CD8-positive, alpha-beta memory T cell (primary cell): ENCODE results near the gene MRPS35. TPM values are rescaled to one million over a fixed set of nuclear protein-coding genes. Genes with fewer than 3 reads are reported as not detected.

ENCODE experiments used
- CTCF ChIA-PET: fragments of 350-600 bp; sonication (Branson Sonifier 250); formaldehyde crosslinking; loops from one replicate; lab custom pipeline; 2021; ENCODE audit warnings: antibody characterized with exemption; lab: Charles Lee
- POLR2A ChIA-PET: fragments of 350-600 bp; sonication (Branson Sonifier 250); formaldehyde crosslinking; loops from one replicate; lab custom pipeline; 2021; ENCODE audit warnings: antibody characterized with exemption; lab: Charles Lee
- DNase-seq, 5 donors: peaks; one replicate each; pipeline versions ENCODE4 v3.0.0 to v3.0.0-alpha.2; 2020 to 2022; ENCODE audit warnings: mixed read lengths in 1 of 5
- H3K27ac ChIP-seq: one replicate; pipeline ENCODE4 v1.7.0; 2013; ENCODE audit warnings: low read depth, mild to moderate bottlenecking, low read length, moderate library complexity
- H3K27me3 ChIP-seq: 2 replicates; pipeline ENCODE4 v1.7.0; 2013; ENCODE audit warnings: low read length, mild to moderate bottlenecking; ENCODE audit not compliant: insufficient read depth, poor library complexity, severe bottlenecking
- H3K36me3 ChIP-seq: 2 replicates; pipeline ENCODE4 v1.7.0; 2013; ENCODE audit warnings: mild to moderate bottlenecking, low read length, moderate library complexity; ENCODE audit not compliant: insufficient read depth
- H3K4me1 ChIP-seq: 2 replicates; pipeline ENCODE4 v1.7.0; 2013; ENCODE audit warnings: mild to moderate bottlenecking, low read length, moderate library complexity; ENCODE audit not compliant: insufficient read depth
- H3K4me3 ChIP-seq: 2 replicates; pipeline ENCODE4 v1.7.0; 2013; ENCODE audit warnings: mild to moderate bottlenecking, low read length
- H3K9me3 ChIP-seq: 2 replicates; pipeline ENCODE4 v1.7.0; 2013; ENCODE audit warnings: mild to moderate bottlenecking, low read length
- H3K27ac Mint-ChIP-seq, 8 donors: one replicate each; pipeline ENCODE4 v1.8.0; 2020 to 2021; ENCODE audit warnings: mixed read lengths in 8 of 8, mild to moderate bottlenecking in 6 of 8, inconsistent platforms in 3 of 8, moderate library complexity in 3 of 8
- H3K27me3 Mint-ChIP-seq, 2 donors: one replicate each; pipeline ENCODE4 v1.8.0; 2020 to 2021; ENCODE audit warnings: mixed read lengths in 2 of 2, mild to moderate bottlenecking in 1 of 2, moderate library complexity in 1 of 2
- H3K36me3 Mint-ChIP-seq, 3 donors: one replicate each; pipeline ENCODE4 v1.8.0; 2020 to 2021; ENCODE audit warnings: mixed read lengths in 3 of 3, inconsistent platforms in 1 of 3, mild to moderate bottlenecking in 1 of 3
- H3K4me1 Mint-ChIP-seq, 3 donors: one replicate each; pipeline ENCODE4 v1.8.0; 2020 to 2021; ENCODE audit warnings: mixed read lengths in 3 of 3, inconsistent platforms in 1 of 3, mild to moderate bottlenecking in 1 of 3
- H3K4me3 Mint-ChIP-seq, 7 donors: one replicate each; pipeline ENCODE4 v1.8.0; 2020 to 2021; ENCODE audit warnings: mixed read lengths in 7 of 7, mild to moderate bottlenecking in 6 of 7, moderate library complexity in 4 of 7, inconsistent platforms in 2 of 7
- H3K9me3 Mint-ChIP-seq, 5 donors: one replicate each; pipeline ENCODE4 v1.8.0; 2020 to 2022; ENCODE audit warnings: mixed read lengths in 5 of 5, mild to moderate bottlenecking in 3 of 5, moderate library complexity in 2 of 5, inconsistent platforms in 1 of 5
- polyA plus RNA-seq: library from polyadenylated mRNA; unstranded; fragments of 300-500 nt; fragmentation: Illumina TruSeq; gene quantifications from one replicate; pipeline ENCODE4 v1.2.3, GENCODE V29; 2021
- total RNA-seq, 2 experiments: library from RNA; stranded (reverse); gene quantifications; one replicate each; pipeline ENCODE4 v1.2.3, GENCODE V29; 2021

MRPS35 gene
- total and polyA plus RNA-seq, 3 experiments from 2014 or later = 54.9 to 63.4 (median 59.1) TPM

GRCh38 chr12:27680619-27681018 is 30.0 kb upstream of the MRPS35 start:
- Mint-ChIP-seq H3K27ac (peak overlapping the region in 1 of 8 donors; percentile 50), H3K36me3 (no peaks in the 10 kb centered on the region), H3K9me3 (no peaks in the 10 kb centered on the region), H3K27me3 (peaks cover 0 to 2% of the 10 kb centered on the region in 2 donors), H3K4me3 (no peak overlapping the region), H3K4me1 (no peaks in the 10 kb centered on the region)
- ChIA-PET CTCF (no interaction called here), POLR2A (no interaction called here)
- Histone ChIP-seq H3K36me3 (no peaks in the 10 kb centered on the region), H3K4me3 (no peak overlapping the region), H3K27ac (no peak overlapping the region), H3K27me3 (no peaks in the 10 kb centered on the region), H3K4me1 (no peaks in the 10 kb centered on the region), H3K9me3 (no peaks in the 10 kb centered on the region)
- no peak for DNase-seq

GRCh38 chr12:27682534-27682933 is 28.1 kb upstream of the MRPS35 start:
- no peak for DNase-seq
- H3K9me3 Mint-ChIP-seq = no peaks in the 10 kb centered on the region
- H3K4me3 ChIP-seq = no peak overlapping the region
- H3K27me3 ChIP-seq = no peaks in the 10 kb centered on the region
- no peaks in the 10 kb centered on the region for H3K27me3 Mint-ChIP-seq
- no peaks in the 10 kb centered on the region for H3K9me3 ChIP-seq
- no peak overlapping the region for H3K27ac Mint-ChIP-seq
- no peaks in the 10 kb centered on the region for H3K4me1 Mint-ChIP-seq
- H3K4me1 ChIP-seq = no peaks in the 10 kb centered on the region
- H3K36me3 Mint-ChIP-seq = peaks cover 0 to 1% (median 1%) of the 10 kb centered on the region in 3 donors
- POLR2A ChIA-PET = no interaction called here
- CTCF ChIA-PET = no interaction called here
- H3K4me3 Mint-ChIP-seq = no peak overlapping the region
- no peaks in the 10 kb centered on the region for H3K36me3 ChIP-seq
- no peak overlapping the region for H3K27ac ChIP-seq

DNA sequence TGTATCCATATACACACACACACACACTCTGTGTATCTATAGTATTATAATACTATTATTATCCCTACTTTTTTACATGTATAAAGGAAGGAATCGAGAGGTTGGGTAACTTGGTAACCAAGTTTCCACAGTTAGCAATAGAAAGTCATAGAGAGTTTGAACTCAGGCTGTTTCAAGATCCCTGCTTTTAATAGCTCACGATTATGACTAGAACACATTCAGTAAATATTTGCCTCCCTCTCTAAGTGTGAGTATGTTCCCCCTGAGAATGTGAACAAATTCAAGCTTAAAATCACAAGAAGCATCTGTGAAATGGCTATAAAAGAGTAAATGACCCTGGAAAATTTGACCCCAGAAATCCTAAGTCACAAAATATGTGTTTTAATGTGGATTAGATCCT is 25.4 kb upstream of the MRPS35 start:
- no peaks in the 10 kb centered on the region for H3K4me1 Mint-ChIP-seq
- POLR2A ChIA-PET = no interaction called here

GRCh38 chr12:27686147-27686546 is 24.5 kb upstream of the MRPS35 start:
- H3K27me3 ChIP-seq = no peaks in the 10 kb centered on the region
- no peaks in the 10 kb centered on the region for H3K36me3 ChIP-seq
- DNase-seq = no peak
- H3K36me3 Mint-ChIP-seq = peaks cover 0 to 3% (median 1%) of the 10 kb centered on the region in 3 donors
- CTCF ChIA-PET = no interaction called here
- H3K4me3 Mint-ChIP-seq = no peak overlapping the region
- POLR2A ChIA-PET = no interaction called here
- no peaks in the 10 kb centered on the region for H3K9me3 Mint-ChIP-seq
- no peaks in the 10 kb centered on the region for H3K9me3 ChIP-seq
- no peaks in the 10 kb centered on the region for H3K4me1 Mint-ChIP-seq
- H3K4me3 ChIP-seq = no peak overlapping the region
- H3K27ac ChIP-seq = no peak overlapping the region
- H3K27me3 Mint-ChIP-seq = peaks cover 0 to 2% of the 10 kb centered on the region in 2 donors
- H3K4me1 ChIP-seq = no peaks in the 10 kb centered on the region
- no peak overlapping the region for H3K27ac Mint-ChIP-seq

More for the DNA sequence above, 25.4 kb upstream of the MRPS35 start:
- Histone ChIP-seq H3K9me3 (no peaks in the 10 kb centered on the region), H3K27ac (no peak overlapping the region), H3K4me3 (no peak overlapping the region), H3K36me3 (no peaks in the 10 kb centered on the region), H3K27me3 (no peaks in the 10 kb centered on the region), H3K4me1 (no peaks in the 10 kb centered on the region)
- CTCF ChIA-PET = no interaction called here
- H3K27ac Mint-ChIP-seq = no peak overlapping the region
- H3K9me3 Mint-ChIP-seq = no peaks in the 10 kb centered on the region
- no peak for DNase-seq
- H3K4me3 Mint-ChIP-seq = no peak overlapping the region
- peaks cover 0 to 2% of the 10 kb centered on the region in 2 donors for H3K27me3 Mint-ChIP-seq
- peaks cover 0 to 3% (median 1%) of the 10 kb centered on the region in 3 donors for H3K36me3 Mint-ChIP-seq

- Mint-ChIP-seq H3K4me1 (no peaks in the 10 kb centered on the region), H3K9me3 (no peaks in the 10 kb centered on the region), H3K4me3 (no peak overlapping the region), H3K36me3 (peaks cover 0 to 4% (median 1%) of the 10 kb centered on the region in 3 donors), H3K27ac (no peak overlapping the region), H3K27me3 (peaks cover 0 to 2% of the 10 kb centered on the region in 2 donors)
- DNase-seq = no peak
- Histone ChIP-seq H3K27ac (no peak overlapping the region), H3K27me3 (no peaks in the 10 kb centered on the region), H3K36me3 (no peaks in the 10 kb centered on the region), H3K4me1 (no peaks in the 10 kb centered on the region), H3K4me3 (no peak overlapping the region), H3K9me3 (no peaks in the 10 kb centered on the region)
- ChIA-PET CTCF (interaction anchor here (1.0 kb wide), 1 partner anchor 25 kb away, joined by 3 read pairs; no protein-coding TSS in a partner anchor), POLR2A (no interaction called here)
Observed at GRCh38 chr12:27688671-27689070, 22.0 kb upstream of the MRPS35 start.

GRCh38 chr12:27689558-27690180 is 21.0 kb upstream of the MRPS35 start:
- no peak overlapping the region for H3K4me3 ChIP-seq
- no peaks in the 10 kb centered on the region for H3K4me1 ChIP-seq
- Mint-ChIP-seq H3K27ac (no peak overlapping the region), H3K36me3 (peaks cover 0 to 4% (median 1%) of the 10 kb centered on the region in 3 donors), H3K9me3 (no peaks in the 10 kb centered on the region), H3K4me3 (no peak overlapping the region), H3K4me1 (no peaks in the 10 kb centered on the region), H3K27me3 (peaks cover 0 to 2% of the 10 kb centered on the region in 2 donors)
- H3K27ac ChIP-seq = no peak overlapping the region
- H3K9me3 ChIP-seq = no peaks in the 10 kb centered on the region
- no peaks in the 10 kb centered on the region for H3K27me3 ChIP-seq
- ChIA-PET POLR2A (no interaction called here), CTCF (interaction anchor here (1.0 kb wide), 1 partner anchor 26 kb away, joined by 3 read pairs; no protein-coding TSS in a partner anchor)
- H3K36me3 ChIP-seq = no peaks in the 10 kb centered on the region
- DNase-seq = no peak

DNA sequence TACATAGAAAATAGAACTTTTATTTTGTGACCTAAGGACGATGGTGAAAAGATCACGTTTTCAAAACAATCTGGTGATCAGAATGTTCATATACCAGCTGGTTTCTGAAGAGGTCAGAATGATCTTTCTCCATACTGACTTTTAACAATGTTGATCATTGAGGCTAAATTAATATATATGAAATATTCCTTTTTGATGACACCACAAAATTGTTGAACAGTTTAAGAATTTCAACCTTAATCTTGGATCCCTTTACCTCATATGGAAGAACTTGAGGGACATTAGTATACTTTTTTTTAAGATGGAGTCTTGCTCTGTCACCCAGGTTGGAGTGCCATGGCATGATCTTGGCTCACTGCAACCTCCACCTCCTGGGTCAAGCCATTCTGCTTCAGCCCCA is 17.2 kb upstream of the MRPS35 start:
- no peaks in the 10 kb centered on the region for H3K9me3 Mint-ChIP-seq
- H3K27me3 Mint-ChIP-seq = peaks cover 2 to 12% of the 10 kb centered on the region in 2 donors
- H3K4me3 Mint-ChIP-seq = no peak overlapping the region
- H3K4me3 ChIP-seq = no peak overlapping the region
- H3K36me3 Mint-ChIP-seq = peaks cover 0 to 3% (median 0%) of the 10 kb centered on the region in 3 donors
- H3K36me3 ChIP-seq = no peaks in the 10 kb centered on the region
- no peaks in the 10 kb centered on the region for H3K4me1 Mint-ChIP-seq
- H3K27me3 ChIP-seq = no peaks in the 10 kb centered on the region
- DNase-seq = no peak
- H3K27ac Mint-ChIP-seq = no peak overlapping the region
- POLR2A ChIA-PET = no interaction called here
- CTCF ChIA-PET = no interaction called here
- H3K9me3 ChIP-seq = no peaks in the 10 kb centered on the region
- no peak overlapping the region for H3K27ac ChIP-seq
- H3K4me1 ChIP-seq = no peaks in the 10 kb centered on the region

- H3K4me3 Mint-ChIP-seq = no peak overlapping the region
Observed at GRCh38 chr12:27695556-27696292, 14.9 kb upstream of the MRPS35 start.

More at GRCh38 chr12:27695556-27696292, 14.9 kb upstream of the MRPS35 start:
- CTCF ChIA-PET = no interaction called here
- no peak for DNase-seq
- POLR2A ChIA-PET = no interaction called here
- Mint-ChIP-seq H3K9me3 (no peaks in the 10 kb centered on the region), H3K36me3 (peaks cover 0 to 1% (median 0%) of the 10 kb centered on the region in 3 donors), H3K4me1 (no peaks in the 10 kb centered on the region), H3K27ac (peak overlapping the region in 1 of 8 donors; percentile 73), H3K27me3 (peaks cover 1 to 30% of the 10 kb centered on the region in 2 donors)
- Histone ChIP-seq H3K36me3 (no peaks in the 10 kb centered on the region), H3K9me3 (no peaks in the 10 kb centered on the region), H3K4me1 (no peaks in the 10 kb centered on the region), H3K27me3 (no peaks in the 10 kb centered on the region), H3K4me3 (no peak overlapping the region), H3K27ac (no peak overlapping the region)
